Motor neuron (in vitro differentiated cells): ENCODE data around the gene TMEM222. TPM values are rescaled to one million over a fixed set of nuclear protein-coding genes. Genes with fewer than 3 reads are reported as not detected.
"Not testable (repeated sequence)": the region's sequence is repeated elsewhere in the genome, so short reads cannot be mapped to it uniquely, and the experiment has no call there.

Experiments
- ATAC-seq, 8 experiments: fragments of 200-7000 bp; cut with Tn5 transposase; replicated peaks in 6 of 8; 2 replicates each; pipeline ENCODE4 v1.8.0; 2021; ENCODE audit warnings: mild to moderate bottlenecking in 8 of 8, moderate library complexity in 8 of 8
- H3K27ac ChIP-seq, 2 donors: fragments of 250-450 bp; sonication (Bioruptor Pico); 2 replicates each; pipeline ENCODE4 v1.9.0; 2021; ENCODE audit warnings: antibody characterized with exemption in 2 of 2, mild to moderate bottlenecking in 2 of 2, moderate library complexity in 1 of 2
- H3K4me1 ChIP-seq, 2 donors: fragments of 250-450 bp; sonication (Bioruptor Pico); replicated peaks in 1 of 2; 2 replicates each; pipeline ENCODE4 v1.6.1; 2021; ENCODE audit warnings: antibody characterized with exemption in 2 of 2, mild to moderate bottlenecking in 2 of 2, moderate library complexity in 1 of 2
- H3K4me3 ChIP-seq, 5 donors: fragments of 250-450 bp; sonication (Bioruptor Pico); 2 replicates each; pipeline ENCODE4 v1.9.0; 2021; ENCODE audit warnings: antibody characterized with exemption in 5 of 5, mild to moderate bottlenecking in 5 of 5, moderate library complexity in 4 of 5
- WGBS, 10 experiments: fragments of 450-650 bp; shearing (Covaris generic); methylation state at CpG; one replicate each; pipeline ENCODE4 v1.0.0; 2022; 5-methylcytosine and 5-hydroxymethylcytosine counted together
- in situ Hi-C, 9 experiments: fragments of 400-800 bp; cut with MboI; loops; one replicate each; pipeline ENCODE4 v1.15.0; 2021; ENCODE audit warnings: low sequenced_read_pairs in 9 of 9, low pct_unique_long_range_greater_than_20kb in 2 of 9; ENCODE audit not compliant: unreplicated experiment in 9 of 9
- total RNA-seq, 8 experiments: library from RNA; unstranded; fragments of 300-600 nt; gene quantifications; 2 replicates each; pipeline versions ENCODE4 v1.2.3 to v1.2.4, GENCODE V29; 2022

The TMEM222 gene
- total RNA-seq = 10 to 100 TPM; 27.0 to 57.4 (median 38.0) TPM

- 0 to 7% (median 0%) methylated on average over 1 to 43 of the region's 67 CpGs; no CpG with 5 or more reads in 1 of the 10 experiments for WGBS, 10 experiments
- Histone ChIP-seq H3K4me1 (peaks cover 24 to 29% of the 10 kb centered on the region in 2 donors), H3K4me3 (peak within 1 kb of the TSS; percentile 66 to 97 (median 91)), H3K27ac (peak within 1 kb of the TSS; percentile 93 to 95)
- in situ Hi-C loops = loop anchor here in 5 of 9 experiments (10.0 to 25.0 kb wide), 3 partner anchors 63 to 340 kb away; partner anchors contain the start of genes AHDC1 (in 3 of the 5), CD164L2 (in 1 of the 5) and IFI6 (in 1 of the 5)
- ATAC-seq = peak; percentile 91 to 97 (median 94)
Observed at GRCh38 chr1:27321813-27322568, at the start of gene TMEM222. TSS of gene TMEM222 (plus strand) at chr1:27322163. CDS start at chr1:27322198, 35 bp downstream.

- 43 to 100% (median 100%) methylated on average over 1 of the region's 1 CpG; no CpG with 5 or more reads in 5 of the 10 experiments for WGBS, 10 experiments
- H3K4me1 ChIP-seq = no peaks in the 10 kb centered on the region
- in situ Hi-C loops = loop anchor here in 1 of 9 experiments (10.0 kb wide), 1 partner anchor 169 kb away; no protein-coding TSS in a partner anchor
- no peak overlapping the region for H3K27ac ChIP-seq
- no peak for ATAC-seq
- no peak overlapping the region for H3K4me3 ChIP-seq
Observed at GRCh38 chr1:27274204-27274603, 47.8 kb upstream of the TMEM222 start.

DNA sequence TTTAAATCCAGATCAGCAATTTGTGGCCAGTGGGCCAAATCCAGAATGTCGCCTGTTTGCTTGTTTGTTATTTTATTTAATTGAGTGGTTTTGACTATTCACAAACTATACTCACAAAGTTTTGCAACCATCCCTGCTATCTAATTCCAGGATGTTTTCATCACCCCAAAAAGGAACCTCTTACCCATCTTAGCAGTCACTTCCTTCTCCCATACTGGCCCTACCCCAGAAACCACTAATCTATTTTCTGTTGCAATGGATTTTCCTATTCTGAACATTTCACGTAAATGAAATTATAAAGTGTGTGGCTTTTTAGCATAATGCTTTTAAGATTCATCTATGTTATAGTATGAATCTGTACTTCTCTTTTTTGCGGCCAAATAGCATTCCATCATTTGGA, 46.3 kb upstream of the TMEM222 start:
- 0 to 100% (median 46%) methylated on average over 1 to 3 of the region's 3 CpGs for WGBS, 10 experiments
- Histone ChIP-seq H3K4me1 (no peaks in the 10 kb centered on the region), H3K4me3 (no peak overlapping the region), H3K27ac (no peak overlapping the region)
- ATAC-seq = no peak
- in situ Hi-C loops = loop anchor here in 4 of 9 experiments (10.0 to 25.0 kb wide), 3 partner anchors 163 to 238 kb away; no protein-coding TSS in a partner anchor

DNA sequence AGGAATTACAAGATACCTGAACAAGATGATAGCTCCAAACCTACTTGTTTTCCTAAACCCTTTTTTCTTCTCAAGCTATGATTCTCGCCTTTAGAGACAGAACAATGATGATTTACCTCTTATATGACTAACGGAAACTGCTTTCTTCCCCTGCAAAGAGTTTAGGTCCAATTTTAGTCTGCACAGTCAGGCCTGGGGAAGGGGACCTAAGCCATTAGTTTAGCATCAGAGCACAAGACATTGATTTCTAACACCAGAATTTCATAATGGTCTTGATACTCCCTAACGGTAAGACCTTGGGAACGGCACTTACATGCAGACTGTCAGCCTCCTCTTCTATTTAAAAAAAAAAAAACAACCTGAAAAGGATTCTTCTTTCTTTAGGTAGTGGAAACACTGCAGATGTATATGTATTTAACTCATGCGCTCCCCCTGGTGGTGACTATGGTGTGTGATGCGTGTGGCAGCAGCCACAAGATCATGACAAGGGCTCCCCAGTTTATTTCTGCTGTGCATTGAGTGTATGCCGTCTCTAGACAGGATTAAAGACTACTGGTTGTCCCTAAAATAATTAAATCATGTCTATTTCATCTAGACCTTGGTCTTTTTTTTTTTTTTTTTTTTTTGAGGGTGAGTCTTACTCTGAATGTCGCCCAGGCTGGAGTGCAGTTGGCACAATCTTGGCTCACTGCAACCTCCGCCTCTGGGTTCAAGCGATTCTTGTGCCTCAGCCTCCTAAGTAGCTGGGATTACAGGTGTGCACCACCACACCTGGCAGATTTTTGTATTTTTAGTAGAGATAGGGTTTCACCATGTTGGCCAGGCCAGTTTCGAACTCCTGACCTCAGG, 37.3 kb upstream of the TMEM222 start:
- H3K27ac ChIP-seq = no peak overlapping the region
- H3K4me3 ChIP-seq = no peak overlapping the region
- H3K4me1 ChIP-seq = no peaks in the 10 kb centered on the region
- peak; percentile 80 to 95 (median 89) for ATAC-seq
- in situ Hi-C loops = loop anchor here in 6 of 9 experiments (10.0 to 25.0 kb wide), 3 partner anchors 172 to 247 kb away; no protein-coding TSS in a partner anchor
- WGBS, 10 experiments = 8 to 73% (median 42%) methylated on average over 2 to 10 of the region's 11 CpGs

GRCh38 chr1:27285274-27285660, 36.7 kb upstream of the TMEM222 start:
- WGBS, 10 experiments = 0 to 82% (median 61%) methylated on average over 1 to 2 of the region's 2 CpGs
- no peak for ATAC-seq
- no peak overlapping the region for H3K27ac ChIP-seq
- no peak overlapping the region for H3K4me3 ChIP-seq
- in situ Hi-C loops = loop anchor here in 6 of 9 experiments (10.0 to 25.0 kb wide), 3 partner anchors 173 to 248 kb away; no protein-coding TSS in a partner anchor
- H3K4me1 ChIP-seq = no peaks in the 10 kb centered on the region

- not testable (repeated sequence) for H3K4me1 ChIP-seq, H3K4me3 ChIP-seq, H3K27ac ChIP-seq, ATAC-seq
- in situ Hi-C loops = loop anchor here in 6 of 9 experiments (10.0 to 25.0 kb wide), 3 partner anchors 174 to 249 kb away; no protein-coding TSS in a partner anchor
- WGBS, 10 experiments = 81 to 100% (median 94%) methylated on average over 2 to 7 of the region's 7 CpGs
Observed at GRCh38 chr1:27285821-27286220, 36.1 kb upstream of the TMEM222 start.

DNA sequence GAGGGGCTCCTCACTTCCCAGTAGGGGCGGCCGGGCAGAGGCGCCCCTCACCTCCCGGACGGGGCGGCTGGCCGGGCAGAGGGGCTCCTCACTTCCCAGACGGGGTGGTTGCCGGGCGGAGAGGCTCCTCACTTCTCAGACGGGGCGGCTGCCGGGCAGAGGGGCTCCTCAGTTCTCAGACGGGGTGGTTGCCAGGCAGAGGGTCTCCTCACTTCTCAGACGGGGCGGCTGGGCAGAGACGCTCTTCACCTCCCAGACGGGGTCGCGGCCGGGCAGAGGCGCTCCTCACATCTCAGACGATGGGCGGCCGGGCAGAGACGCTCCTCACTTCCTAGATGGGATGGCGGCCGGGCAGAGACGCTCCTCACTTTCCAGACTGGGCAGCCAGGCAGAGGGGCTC, 32.8 kb upstream of the TMEM222 start:
- not testable (repeated sequence) for H3K4me3 ChIP-seq, H3K4me1 ChIP-seq, H3K27ac ChIP-seq, ATAC-seq
- in situ Hi-C loops = loop anchor here in 6 of 9 experiments (10.0 to 25.0 kb wide), 3 partner anchors 177 to 252 kb away; no protein-coding TSS in a partner anchor
- WGBS, 10 experiments = no CpG with 5 or more reads among the region's 29 CpGs

DNA sequence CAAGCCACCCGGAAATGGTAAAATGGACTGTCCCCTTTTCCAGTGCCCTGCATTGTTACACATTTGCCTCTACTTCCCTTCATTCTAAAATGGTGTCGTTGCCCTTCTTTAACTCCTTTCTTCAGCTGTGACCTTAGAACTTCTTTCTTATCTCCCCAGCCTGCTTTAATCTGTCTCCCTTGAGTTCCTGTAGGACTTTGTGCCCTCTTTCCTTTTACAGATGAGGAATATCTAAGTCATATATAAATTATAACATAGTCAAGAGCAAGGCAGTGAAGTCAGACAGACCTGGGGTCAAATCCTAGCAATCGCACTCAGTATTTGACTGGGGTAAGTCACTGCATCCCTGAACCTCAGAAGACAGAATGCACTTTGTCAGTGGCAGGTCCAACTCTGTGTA, 31.4 kb upstream of the TMEM222 start:
- in situ Hi-C loops = loop anchor here in 4 of 9 experiments (10.0 to 25.0 kb wide), 5 partner anchors 104 to 374 kb away; partner anchors contain the start of genes AHDC1 (in 1 of the 4) and GPR3 (in 1 of the 4)
- no peaks in the 10 kb centered on the region for H3K4me1 ChIP-seq
- WGBS, 10 experiments = 76 to 100% (median 93%) methylated on average over 1 to 3 of the region's 3 CpGs; no CpG with 5 or more reads in 1 of the 10 experiments
- no peak overlapping the region for H3K27ac ChIP-seq
- no peak overlapping the region for H3K4me3 ChIP-seq
- ATAC-seq = no peak

DNA sequence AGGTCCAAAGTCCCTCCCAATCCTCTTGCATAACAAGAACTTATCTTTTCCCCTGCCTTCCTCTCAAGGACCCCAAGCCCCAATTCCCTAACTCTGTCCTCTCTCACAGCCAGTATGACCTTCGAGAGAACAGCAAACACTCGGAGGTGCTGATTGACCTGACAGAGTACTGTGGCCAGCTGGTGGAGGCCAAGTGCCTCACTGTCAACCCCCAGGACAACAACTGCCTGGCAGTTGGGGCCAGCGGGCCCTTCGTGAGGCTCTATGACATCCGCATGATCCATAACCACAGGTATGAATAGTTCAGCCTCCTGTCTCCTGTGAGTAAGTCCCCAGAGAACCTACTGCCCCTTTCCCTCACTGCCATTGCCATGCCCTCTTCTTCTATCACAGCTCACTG, 29.9 kb upstream of the TMEM222 start:
- Histone ChIP-seq H3K4me1 (peaks cover 0 to 3% of the 10 kb centered on the region in 2 donors), H3K27ac (no peak overlapping the region), H3K4me3 (no peak overlapping the region)
- no peak for ATAC-seq
- WGBS, 10 experiments = 0 to 100% (median 87%) methylated on average over 1 to 5 of the region's 5 CpGs; no CpG with 5 or more reads in 4 of the 10 experiments
- in situ Hi-C loops = loop anchor here in 4 of 9 experiments (10.0 to 25.0 kb wide), 5 partner anchors 103 to 373 kb away; partner anchors contain the start of genes AHDC1 (in 1 of the 4) and GPR3 (in 1 of the 4)

GRCh38 chr1:27293915-27294314, 28.0 kb upstream of the TMEM222 start:
- Histone ChIP-seq H3K4me3 (no peak overlapping the region), H3K27ac (no peak overlapping the region), H3K4me1 (peaks cover 2 to 6% of the 10 kb centered on the region in 2 donors)
- ATAC-seq = no peak
- 82 to 100% (median 91%) methylated on average over 1 to 8 of the region's 8 CpGs; no CpG with 5 or more reads in 3 of the 10 experiments for WGBS, 10 experiments
- in situ Hi-C loops = loop anchor here in 4 of 9 experiments (10.0 to 25.0 kb wide), 5 partner anchors 101 to 371 kb away; partner anchors contain the start of genes AHDC1 (in 1 of the 4) and GPR3 (in 1 of the 4)

DNA sequence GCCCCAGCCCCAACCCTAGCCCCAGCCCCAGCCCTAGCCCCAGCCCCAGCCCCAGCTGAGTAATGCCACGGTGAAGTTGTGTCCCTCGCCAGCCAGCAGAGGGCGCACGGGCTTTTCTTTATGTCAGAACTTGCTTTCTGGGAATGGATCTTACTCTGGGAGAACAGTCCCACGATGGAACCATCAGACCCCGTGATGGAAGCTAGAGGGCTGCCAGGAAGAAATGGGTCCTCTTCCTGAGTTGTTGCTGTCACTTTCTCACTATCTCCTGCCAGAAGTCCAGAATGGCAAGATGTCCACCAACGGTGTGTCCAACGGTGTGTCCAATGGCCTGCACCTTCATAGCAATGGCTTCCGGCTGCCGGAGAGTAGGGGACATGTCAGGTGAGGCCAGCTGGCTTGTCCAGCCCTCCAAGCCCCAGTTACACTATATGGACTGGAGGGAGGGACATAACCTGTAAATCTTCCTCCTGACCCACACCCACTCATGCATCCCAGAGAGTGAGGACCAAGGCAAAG, 25.1 kb upstream of the TMEM222 start:
- H3K4me1 ChIP-seq = peaks cover 17 to 30% of the 10 kb centered on the region in 2 donors
- peak in 4 of 8 experiments; percentile 12 to 62 (median 56) for ATAC-seq
- 14 to 100% (median 48%) methylated on average over 1 to 9 of the region's 10 CpGs; no CpG with 5 or more reads in 6 of the 10 experiments for WGBS, 10 experiments
- H3K4me3 ChIP-seq = no peak overlapping the region
- H3K27ac ChIP-seq = no peak overlapping the region
- in situ Hi-C loops = loop anchor here in 4 of 9 experiments (10.0 to 25.0 kb wide), 5 partner anchors 98 to 368 kb away; partner anchors contain the start of genes AHDC1 (in 1 of the 4) and GPR3 (in 1 of the 4)

DNA sequence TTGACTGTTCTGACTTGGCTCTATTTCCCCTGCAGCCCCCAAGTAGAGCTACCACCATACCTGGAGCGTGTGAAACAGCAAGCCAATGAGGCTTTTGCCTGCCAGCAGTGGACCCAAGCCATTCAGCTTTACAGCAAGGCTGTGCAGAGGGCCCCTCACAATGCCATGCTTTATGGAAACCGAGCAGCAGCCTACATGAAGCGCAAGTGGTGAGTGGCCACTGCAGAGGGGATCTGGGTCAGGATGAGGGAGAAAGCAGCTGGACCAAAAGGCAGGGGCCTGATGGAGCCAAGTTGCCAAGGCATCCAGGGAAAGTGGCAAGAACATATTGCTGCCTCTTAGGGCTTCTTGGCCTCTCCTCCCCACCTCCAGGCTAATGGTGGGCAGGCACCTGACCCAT, 24.1 kb upstream of the TMEM222 start:
- Histone ChIP-seq H3K4me3 (no peak overlapping the region), H3K27ac (no peak overlapping the region), H3K4me1 (peaks cover 17 to 30% of the 10 kb centered on the region in 2 donors)
- in situ Hi-C loops = loop anchor here in 4 of 9 experiments (10.0 to 25.0 kb wide), 5 partner anchors 97 to 367 kb away; partner anchors contain the start of genes AHDC1 (in 1 of the 4) and GPR3 (in 1 of the 4)
- WGBS, 10 experiments = 83 to 100% (median 97%) methylated on average over 1 to 3 of the region's 3 CpGs; no CpG with 5 or more reads in 3 of the 10 experiments
- ATAC-seq = no peak
